Measurements from ENCODE around the gene TFAP2E.

The TFAP2E gene

DNA sequence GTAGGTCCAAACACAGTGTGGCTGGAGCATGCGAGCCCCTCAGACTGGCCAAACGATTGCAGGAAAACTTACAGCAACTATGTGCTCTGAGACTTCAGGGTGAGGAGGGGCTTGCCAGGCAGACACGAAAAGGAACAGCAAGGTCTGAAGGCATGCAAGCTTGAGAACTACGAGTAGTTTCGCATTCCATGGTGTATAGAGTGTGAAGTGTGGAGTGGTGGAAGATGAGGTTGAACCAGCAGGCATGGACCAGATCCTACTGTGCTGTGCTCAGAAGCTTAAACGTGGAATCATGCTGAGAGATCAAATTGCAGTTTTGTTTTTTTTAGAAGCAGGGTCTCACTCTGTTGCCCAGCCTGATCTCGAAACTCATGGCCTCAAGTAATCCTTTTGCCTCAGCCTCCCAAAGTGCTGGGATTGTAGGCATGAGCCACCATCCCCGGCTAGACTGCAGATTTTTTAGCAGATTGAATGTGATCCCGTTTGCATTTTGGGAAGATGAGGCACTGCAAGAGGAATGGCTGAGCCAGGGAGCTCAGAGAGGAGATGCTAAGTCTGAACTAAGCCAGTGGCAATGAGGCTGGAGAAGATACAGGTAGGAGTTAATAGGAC, 5.1 kb upstream of the TFAP2E start:
- Histone ChIP-seq H3K9me3 (ENCODE audit: control insufficient read depth, low read length) (no peaks in the 10 kb centered on the region), H3K4me1 (no peaks in the 10 kb centered on the region), H3K4me3 (ENCODE audit: low read depth, low read length) (no peak overlapping the region), H3K36me3 (ENCODE audit: control insufficient read depth, insufficient read depth, low read length) (no peaks in the 10 kb centered on the region), H3K27me3 (ENCODE audit: control insufficient read depth, insufficient read depth, low read length) (no peaks in the 10 kb centered on the region), H3K79me2 (no peaks in the 10 kb centered on the region), H3K9ac (no peak overlapping the region), H2AFZ (no peak overlapping the region), H3K4me2 (ENCODE audit: low read length) (no peak overlapping the region), H3K27ac (no peak overlapping the region)
- TF ChIP-seq, protein P1, sequence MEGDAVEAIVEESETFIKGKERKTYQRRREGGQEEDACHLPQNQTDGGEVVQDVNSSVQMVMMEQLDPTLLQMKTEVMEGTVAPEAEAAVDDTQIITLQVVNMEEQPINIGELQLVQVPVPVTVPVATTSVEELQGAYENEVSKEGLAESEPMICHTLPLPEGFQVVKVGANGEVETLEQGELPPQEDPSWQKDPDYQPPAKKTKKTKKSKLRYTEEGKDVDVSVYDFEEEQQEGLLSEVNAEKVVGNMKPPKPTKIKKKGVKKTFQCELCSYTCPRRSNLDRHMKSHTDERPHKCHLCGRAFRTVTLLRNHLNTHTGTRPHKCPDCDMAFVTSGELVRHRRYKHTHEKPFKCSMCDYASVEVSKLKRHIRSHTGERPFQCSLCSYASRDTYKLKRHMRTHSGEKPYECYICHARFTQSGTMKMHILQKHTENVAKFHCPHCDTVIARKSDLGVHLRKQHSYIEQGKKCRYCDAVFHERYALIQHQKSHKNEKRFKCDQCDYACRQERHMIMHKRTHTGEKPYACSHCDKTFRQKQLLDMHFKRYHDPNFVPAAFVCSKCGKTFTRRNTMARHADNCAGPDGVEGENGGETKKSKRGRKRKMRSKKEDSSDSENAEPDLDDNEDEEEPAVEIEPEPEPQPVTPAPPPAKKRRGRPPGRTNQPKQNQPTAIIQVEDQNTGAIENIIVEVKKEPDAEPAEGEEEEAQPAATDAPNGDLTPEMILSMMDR (IDR thresholded peaks at IDR 0.05), result no peak

DNA sequence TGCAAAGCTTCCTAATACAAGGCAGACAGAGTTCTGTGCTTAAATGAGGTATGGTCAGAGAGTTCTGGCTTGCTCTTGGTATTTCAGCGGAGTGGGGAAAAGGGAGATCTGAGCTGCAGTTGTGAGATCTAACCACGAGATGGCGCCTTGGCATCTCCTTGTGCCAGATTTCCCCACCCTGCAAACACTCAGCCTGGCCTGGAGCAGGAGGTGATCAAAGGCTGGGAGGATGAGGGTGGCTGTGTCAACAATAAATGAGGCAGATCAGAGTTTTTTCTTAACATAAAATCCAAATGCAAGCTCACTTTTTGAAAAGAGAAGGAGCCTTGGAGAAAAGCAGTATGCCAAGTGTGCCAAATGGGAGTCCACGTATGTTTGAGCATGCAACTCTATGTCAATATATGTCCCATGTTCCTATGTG, 4.1 kb upstream of the TFAP2E start:
- TF ChIP-seq, protein P1 (IDR thresholded peaks at IDR 0.05), result peak; percentile 62
- H3K27ac ChIP-seq, result no peak overlapping the region
- H3K9ac ChIP-seq, result no peak overlapping the region
- H3K27me3 ChIP-seq (ENCODE audit: control insufficient read depth, insufficient read depth, low read length), result no peaks in the 10 kb centered on the region
- no peak overlapping the region for H3K4me3 ChIP-seq (ENCODE audit: low read depth, low read length)
- no peaks in the 10 kb centered on the region for H3K4me1 ChIP-seq
- no peak overlapping the region for H2AFZ ChIP-seq
- H3K9me3 ChIP-seq (ENCODE audit: control insufficient read depth, low read length), result no peaks in the 10 kb centered on the region
- no peaks in the 10 kb centered on the region for H3K36me3 ChIP-seq (ENCODE audit: control insufficient read depth, insufficient read depth, low read length)
- H3K79me2 ChIP-seq, result no peaks in the 10 kb centered on the region
- H3K4me2 ChIP-seq (ENCODE audit: low read length), result no peak overlapping the region

DNA sequence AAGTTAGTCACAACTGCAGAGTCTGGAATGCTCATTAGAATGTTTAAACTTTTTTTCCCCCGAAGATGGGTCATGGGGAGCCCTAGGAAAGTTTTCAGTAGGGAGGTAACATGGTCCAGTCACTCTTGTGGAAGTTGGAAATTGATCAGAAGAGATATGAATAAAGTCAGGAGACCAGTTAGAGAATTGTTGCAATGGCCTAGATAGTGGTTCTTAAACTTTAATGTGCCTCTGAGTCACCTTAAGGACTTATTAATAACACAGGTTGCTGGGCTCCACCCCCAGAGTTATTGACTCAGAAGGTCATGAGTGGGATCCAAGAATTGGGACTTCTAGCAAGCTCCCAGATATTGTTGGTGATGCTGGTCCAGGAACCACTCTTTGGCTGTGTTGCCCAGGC, 3.2 kb upstream of the TFAP2E start:
- no peak overlapping the region for H3K4me3 ChIP-seq (ENCODE audit: low read depth, low read length)
- H3K9ac ChIP-seq, result no peak overlapping the region
- H2AFZ ChIP-seq, result no peak overlapping the region
- TF ChIP-seq, protein P1 (IDR thresholded peaks at IDR 0.05), result no peak
- no peak overlapping the region for H3K4me2 ChIP-seq (ENCODE audit: low read length)
- no peaks in the 10 kb centered on the region for H3K79me2 ChIP-seq
- no peaks in the 10 kb centered on the region for H3K9me3 ChIP-seq (ENCODE audit: control insufficient read depth, low read length)
- no peak overlapping the region for H3K27ac ChIP-seq
- no peaks in the 10 kb centered on the region for H3K27me3 ChIP-seq (ENCODE audit: control insufficient read depth, insufficient read depth, low read length)
- no peaks in the 10 kb centered on the region for H3K4me1 ChIP-seq
- no peaks in the 10 kb centered on the region for H3K36me3 ChIP-seq (ENCODE audit: control insufficient read depth, insufficient read depth, low read length)

- no peak overlapping the region for H3K27ac ChIP-seq
- no peaks in the 10 kb centered on the region for H3K27me3 ChIP-seq (ENCODE audit: control insufficient read depth, insufficient read depth, low read length)
- H3K36me3 ChIP-seq (ENCODE audit: control insufficient read depth, insufficient read depth, low read length), result no peaks in the 10 kb centered on the region
- TF ChIP-seq, protein P1 (IDR thresholded peaks at IDR 0.05), result no peak
- H3K4me3 ChIP-seq (ENCODE audit: low read depth, low read length), result no peak overlapping the region
- H3K4me1 ChIP-seq, result no peaks in the 10 kb centered on the region
- no peak overlapping the region for H3K9ac ChIP-seq
- no peaks in the 10 kb centered on the region for H3K79me2 ChIP-seq
- no peaks in the 10 kb centered on the region for H3K9me3 ChIP-seq (ENCODE audit: control insufficient read depth, low read length)
- no peak overlapping the region for H2AFZ ChIP-seq
- no peak overlapping the region for H3K4me2 ChIP-seq (ENCODE audit: low read length)
Measured at GRCh38 chr1:35570589-35571137, 2.5 kb upstream of the TFAP2E start.

DNA sequence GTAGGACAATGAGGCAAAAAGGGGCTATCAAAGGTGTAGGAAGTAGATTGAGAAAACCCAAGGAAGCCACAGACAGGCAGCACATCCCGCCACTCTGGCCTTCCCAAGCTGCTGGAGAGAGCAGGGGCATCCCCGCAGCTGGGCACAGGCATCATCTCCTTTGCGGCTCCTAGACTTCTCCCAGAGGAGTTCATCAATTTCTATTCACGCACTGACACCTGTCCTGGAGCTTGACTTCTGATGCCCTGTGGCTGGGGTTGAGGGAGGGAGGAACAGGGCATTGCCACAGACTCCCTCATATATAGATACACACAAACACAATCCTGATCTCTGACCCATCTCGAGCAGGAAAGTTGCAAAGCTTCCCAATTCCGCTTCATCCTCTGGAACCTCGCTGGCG, 1.9 kb upstream of the TFAP2E start:
- Histone ChIP-seq H3K79me2 (no peaks in the 10 kb centered on the region), H3K4me1 (no peaks in the 10 kb centered on the region), H3K9ac (no peak overlapping the region), H3K4me2 (ENCODE audit: low read length) (no peak overlapping the region), H3K36me3 (ENCODE audit: control insufficient read depth, insufficient read depth, low read length) (no peaks in the 10 kb centered on the region), H2AFZ (no peak overlapping the region), H3K27me3 (ENCODE audit: control insufficient read depth, insufficient read depth, low read length) (no peaks in the 10 kb centered on the region), H3K4me3 (ENCODE audit: low read depth, low read length) (no peak overlapping the region), H3K9me3 (ENCODE audit: control insufficient read depth, low read length) (no peaks in the 10 kb centered on the region), H3K27ac (no peak overlapping the region)
- TF ChIP-seq, protein P1 (IDR thresholded peaks at IDR 0.05), result no peak
